T-helper 17 cell (primary cell): ENCODE data around the gene KIRREL3. TPM values are rescaled to one million over a fixed set of nuclear protein-coding genes. Genes with fewer than 3 reads are reported as not detected.

Experiments used
- ATAC-seq: fragments of 150-1000 bp; cut with Tn5 transposase; 2 replicates; pipeline ENCODE4 v1.10.0; 2021; ENCODE audit warnings: mild to moderate bottlenecking, moderate library complexity
- DNase-seq, 3 donors: peaks; one replicate each; pipeline versions ENCODE4 v3.0.0 to v3.0.0-alpha.2; 2020 to 2021
- H3K9me3 ChIP-seq: one replicate; pipeline ENCODE4 v1.7.0; 2013; ENCODE audit warnings: low read length, mild to moderate bottlenecking; ENCODE audit not compliant: control insufficient read depth, poor library complexity, severe bottlenecking
- H3K27ac Mint-ChIP-seq: one replicate; pipeline ENCODE4 v1.8.0; 2022; ENCODE audit warnings: mild to moderate bottlenecking, moderate library complexity, mixed read lengths
- H3K27me3 Mint-ChIP-seq: one replicate; pipeline ENCODE4 v1.8.0; 2022; ENCODE audit warnings: mixed read lengths
- H3K36me3 Mint-ChIP-seq: one replicate; pipeline ENCODE4 v1.8.0; 2022; ENCODE audit warnings: low read depth, mixed read lengths
- H3K4me1 Mint-ChIP-seq: one replicate; pipeline ENCODE4 v1.8.0; 2022; ENCODE audit warnings: mild to moderate bottlenecking, mixed read lengths
- H3K4me3 Mint-ChIP-seq: one replicate; pipeline ENCODE4 v1.8.0; 2022; ENCODE audit warnings: mild to moderate bottlenecking, moderate library complexity, mixed read lengths
- total RNA-seq, 4 donors: library from RNA in 2 of 4; stranded (reverse) in 2 of 4; gene quantifications; one replicate each; pipeline ENCODE4 v1.2.3 and lab custom pipeline; 2022 to 2026

The KIRREL3 gene
- total RNA-seq, 2 donors from 2014 or later, result not detected

- no peak overlapping the region for H3K4me3 Mint-ChIP-seq
Measured at GRCh38 chr11:126638648-126639047, 361.9 kb downstream of the KIRREL3 start.

DNA sequence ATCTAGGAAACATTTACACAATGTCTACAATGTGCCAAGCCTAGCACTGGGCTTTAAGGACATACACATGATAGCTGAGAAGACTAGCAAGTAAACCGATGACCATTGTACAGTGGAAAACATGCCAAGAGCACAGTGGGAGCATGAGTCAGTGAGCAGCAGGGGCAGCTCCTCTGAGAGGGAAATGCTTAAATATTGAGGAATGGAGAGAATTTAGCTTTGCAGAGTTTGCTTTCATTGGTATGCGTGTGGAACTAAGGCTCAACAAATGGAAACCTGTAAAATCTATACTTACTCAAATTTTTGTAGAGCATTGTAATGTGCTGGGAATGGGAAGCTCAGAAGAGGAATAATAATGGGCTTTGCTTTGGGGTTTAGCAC, 362.8 kb downstream of the KIRREL3 start:
- H3K9me3 ChIP-seq, result no peaks in the 10 kb centered on the region
- ATAC-seq, result no peak
- Mint-ChIP-seq H3K36me3 (no peaks in the 10 kb centered on the region), H3K4me3 (no peak overlapping the region), H3K27ac (no peak overlapping the region), H3K27me3 (peaks cover 50% of the 10 kb centered on the region), H3K4me1 (peaks cover 2% of the 10 kb centered on the region)
- no peak for DNase-seq

More at GRCh38 chr11:126638648-126639047, 361.9 kb downstream of the KIRREL3 start:
- H3K9me3 ChIP-seq, result no peaks in the 10 kb centered on the region
- H3K27ac Mint-ChIP-seq, result no peak overlapping the region
- H3K36me3 Mint-ChIP-seq, result no peaks in the 10 kb centered on the region
- no peaks in the 10 kb centered on the region for H3K4me1 Mint-ChIP-seq
- DNase-seq (no peak), ATAC-seq (no peak)
- peaks cover 46% of the 10 kb centered on the region for H3K27me3 Mint-ChIP-seq

GRCh38 chr11:126636911-126637794, 363.4 kb downstream of the KIRREL3 start:
- ATAC-seq (no peak), DNase-seq (no peak)
- Mint-ChIP-seq H3K4me1 (peaks cover 2% of the 10 kb centered on the region), H3K27ac (no peak overlapping the region), H3K36me3 (no peaks in the 10 kb centered on the region), H3K27me3 (peaks cover 50% of the 10 kb centered on the region), H3K4me3 (no peak overlapping the region)
- no peaks in the 10 kb centered on the region for H3K9me3 ChIP-seq

DNA sequence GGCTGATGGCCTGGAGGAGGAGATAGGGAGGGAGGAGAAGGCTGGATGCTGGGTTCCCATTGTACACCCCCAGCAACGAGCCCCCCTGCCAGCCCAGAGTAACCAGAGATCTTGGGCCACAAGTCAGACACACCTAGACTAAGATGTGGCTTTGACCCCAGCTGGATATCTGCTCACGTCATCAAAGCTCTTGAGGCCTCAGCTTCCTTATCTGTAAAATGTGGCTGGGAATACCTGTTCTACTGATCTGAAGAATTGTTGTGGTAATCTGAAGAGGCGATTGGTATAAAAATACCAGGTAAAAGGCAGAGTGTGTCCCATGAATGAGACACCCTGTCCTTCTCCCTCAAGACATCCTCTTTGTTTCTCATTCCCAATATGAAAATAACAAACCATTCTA, 365.1 kb downstream of the KIRREL3 start:
- Mint-ChIP-seq H3K27ac (no peak overlapping the region), H3K4me1 (peaks cover 2% of the 10 kb centered on the region), H3K4me3 (no peak overlapping the region), H3K27me3 (peaks cover 44% of the 10 kb centered on the region), H3K36me3 (no peaks in the 10 kb centered on the region)
- ATAC-seq, result no peak
- H3K9me3 ChIP-seq, result no peaks in the 10 kb centered on the region
- no peak for DNase-seq

DNA sequence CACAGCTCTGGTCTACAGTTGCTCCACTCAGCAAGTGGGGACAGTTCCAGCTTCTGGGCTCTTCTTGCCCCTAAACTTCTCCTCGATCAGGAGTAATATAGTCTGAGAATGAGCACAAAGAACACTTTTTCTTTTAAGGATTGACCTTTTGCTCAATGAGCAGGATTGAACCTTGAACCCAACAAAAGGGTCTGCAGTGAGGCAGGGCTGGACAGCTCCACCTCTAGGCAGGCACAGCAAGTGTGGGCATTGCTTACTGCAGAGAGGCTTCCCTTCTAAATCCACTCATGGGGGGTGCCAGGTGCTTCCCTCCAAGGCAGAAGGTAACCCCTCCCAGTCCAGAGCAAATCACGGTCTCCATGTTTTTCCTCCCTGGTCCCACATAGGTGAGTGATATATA, 365.6 kb downstream of the KIRREL3 start:
- ATAC-seq, result no peak
- H3K36me3 Mint-ChIP-seq, result no peaks in the 10 kb centered on the region
- no peaks in the 10 kb centered on the region for H3K9me3 ChIP-seq
- H3K4me3 Mint-ChIP-seq, result no peak overlapping the region
- no peak for DNase-seq
- H3K27ac Mint-ChIP-seq, result no peak overlapping the region
- peaks cover 2% of the 10 kb centered on the region for H3K4me1 Mint-ChIP-seq
- peaks cover 41% of the 10 kb centered on the region for H3K27me3 Mint-ChIP-seq

DNA sequence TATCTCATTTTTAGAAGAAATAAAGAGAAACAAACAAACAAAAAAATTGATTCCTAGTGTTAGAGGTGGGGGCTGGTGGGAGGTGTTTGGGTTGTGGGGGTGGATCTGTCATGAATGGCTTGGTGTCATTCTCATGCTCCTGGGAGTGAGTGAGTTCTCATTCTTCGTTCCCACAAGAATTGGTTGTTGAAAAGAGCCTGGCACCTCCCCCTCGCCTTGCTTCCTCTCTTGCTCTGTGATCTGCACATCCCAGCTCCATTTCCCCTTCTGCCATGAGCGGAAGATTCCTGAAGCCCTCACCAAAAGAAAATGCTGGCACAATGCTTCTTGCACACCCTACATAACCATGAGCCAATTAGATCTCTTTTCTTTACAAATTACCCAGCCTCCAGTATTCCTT, 367.2 kb downstream of the KIRREL3 start:
- no peak for DNase-seq
- ATAC-seq, result no peak
- H3K36me3 Mint-ChIP-seq, result no peaks in the 10 kb centered on the region
- no peak overlapping the region for H3K4me3 Mint-ChIP-seq
- no peaks in the 10 kb centered on the region for H3K9me3 ChIP-seq
- H3K4me1 Mint-ChIP-seq, result peaks cover 2% of the 10 kb centered on the region
- peaks cover 47% of the 10 kb centered on the region for H3K27me3 Mint-ChIP-seq
- no peak overlapping the region for H3K27ac Mint-ChIP-seq

- no peak overlapping the region for H3K4me3 Mint-ChIP-seq
- ATAC-seq (no peak), DNase-seq (no peak)
- H3K27me3 Mint-ChIP-seq, result peaks cover 32% of the 10 kb centered on the region
- H3K9me3 ChIP-seq, result no peaks in the 10 kb centered on the region
- no peaks in the 10 kb centered on the region for H3K36me3 Mint-ChIP-seq
- H3K4me1 Mint-ChIP-seq, result peaks cover 2% of the 10 kb centered on the region
- no peak overlapping the region for H3K27ac Mint-ChIP-seq
Measured at GRCh38 chr11:126630893-126631798, 369.4 kb downstream of the KIRREL3 start.

DNA sequence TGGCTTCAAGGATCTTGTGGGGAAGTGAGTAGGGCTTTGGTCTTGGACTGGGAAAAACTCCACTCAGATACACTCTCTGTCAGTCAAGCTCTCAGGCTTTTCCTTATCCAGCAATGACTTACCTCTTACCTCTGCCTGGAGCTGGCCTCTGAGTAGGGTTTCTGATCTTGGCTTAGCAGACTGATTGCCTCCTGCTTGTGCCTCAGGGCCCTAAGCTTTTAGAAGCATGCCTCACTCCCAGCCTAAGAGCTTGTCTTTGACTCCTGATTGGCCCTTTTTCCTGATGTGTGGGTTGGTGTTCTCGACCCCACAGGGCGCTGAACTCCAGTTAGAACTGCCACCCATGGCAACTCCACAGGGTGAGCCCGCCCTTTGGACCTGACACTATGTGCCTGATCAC, 370.1 kb downstream of the KIRREL3 start:
- Mint-ChIP-seq H3K36me3 (no peaks in the 10 kb centered on the region), H3K27me3 (peaks cover 35% of the 10 kb centered on the region), H3K27ac (no peak overlapping the region), H3K4me3 (no peak overlapping the region), H3K4me1 (peaks cover 2% of the 10 kb centered on the region)
- DNase-seq (no peak), ATAC-seq (no peak)
- H3K9me3 ChIP-seq, result no peaks in the 10 kb centered on the region

DNA sequence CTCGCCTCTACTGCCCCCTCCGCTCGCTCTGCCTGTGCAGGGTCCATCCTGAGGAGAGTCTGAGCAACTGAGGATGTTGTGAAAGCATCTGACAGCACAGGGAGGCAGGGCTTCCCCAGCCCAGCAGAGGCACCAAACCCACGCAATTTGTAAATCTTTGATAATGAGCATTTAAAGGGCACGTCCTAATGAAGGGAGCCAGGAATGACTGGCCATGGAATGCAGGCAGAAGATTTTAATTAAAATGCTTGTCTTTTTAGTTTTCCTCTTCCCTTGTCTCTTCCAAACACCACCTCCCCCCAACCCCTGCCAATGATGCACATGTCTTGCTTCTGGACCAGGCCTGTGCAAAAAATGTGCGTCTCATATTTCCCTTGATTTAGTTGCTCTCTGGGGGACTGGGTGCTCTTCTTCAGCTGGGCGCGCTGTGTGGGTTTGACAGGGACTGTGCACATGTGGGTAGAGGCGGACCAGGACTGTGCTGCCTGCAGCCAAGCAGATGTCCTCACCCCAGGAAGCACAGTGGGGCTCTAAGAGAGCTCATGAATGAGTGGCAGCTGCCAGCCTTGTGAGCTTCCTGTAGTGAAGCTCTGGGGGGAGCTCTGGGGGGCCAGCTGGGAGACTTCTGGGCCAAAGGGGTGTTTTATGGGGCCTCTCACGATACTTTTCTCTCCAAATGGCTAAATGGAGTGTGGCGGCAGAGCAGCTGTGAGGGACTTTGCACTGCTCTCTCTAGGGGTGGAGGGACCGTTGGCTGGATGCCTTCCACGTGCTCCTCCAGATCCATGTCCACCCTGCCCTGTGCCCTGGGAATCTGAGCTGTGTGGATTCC, 371.6 kb downstream of the KIRREL3 start:
- no peaks in the 10 kb centered on the region for H3K9me3 ChIP-seq
- peaks cover 35% of the 10 kb centered on the region for H3K27me3 Mint-ChIP-seq
- ATAC-seq (no peak), DNase-seq (no peak)
- no peak overlapping the region for H3K4me3 Mint-ChIP-seq
- H3K27ac Mint-ChIP-seq, result no peak overlapping the region
- no peaks in the 10 kb centered on the region for H3K36me3 Mint-ChIP-seq
- peaks cover 2% of the 10 kb centered on the region for H3K4me1 Mint-ChIP-seq

DNA sequence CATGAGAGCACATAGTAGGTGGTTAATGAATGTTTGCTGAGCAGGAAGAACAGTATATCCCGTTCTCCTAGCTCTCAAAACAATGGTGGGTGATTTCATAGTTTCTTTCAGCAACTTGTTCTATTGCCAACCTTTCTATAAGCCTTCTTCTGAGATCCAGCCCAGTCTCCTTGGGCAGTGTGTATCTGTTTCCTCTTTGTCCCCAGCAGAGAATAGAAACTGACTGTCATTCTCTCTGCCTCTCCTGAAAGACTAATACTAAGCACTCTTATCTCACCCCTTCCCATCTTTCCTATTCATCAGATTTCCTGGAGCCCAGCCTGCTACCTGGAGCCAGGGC, 372.1 kb downstream of the KIRREL3 start:
- no peaks in the 10 kb centered on the region for H3K9me3 ChIP-seq
- Mint-ChIP-seq H3K4me3 (no peak overlapping the region), H3K27ac (no peak overlapping the region), H3K4me1 (peaks cover under 1% of the 10 kb centered on the region), H3K27me3 (peaks cover 32% of the 10 kb centered on the region), H3K36me3 (no peaks in the 10 kb centered on the region)
- no peak for DNase-seq
- no peak for ATAC-seq

- Mint-ChIP-seq H3K27ac (no peak overlapping the region), H3K27me3 (peaks cover 35% of the 10 kb centered on the region), H3K36me3 (no peaks in the 10 kb centered on the region), H3K4me3 (no peak overlapping the region), H3K4me1 (no peaks in the 10 kb centered on the region)
- no peak for ATAC-seq
- DNase-seq, result no peak
- no peaks in the 10 kb centered on the region for H3K9me3 ChIP-seq
Measured at GRCh38 chr11:126627421-126627820, 373.1 kb downstream of the KIRREL3 start.

- no peaks in the 10 kb centered on the region for H3K9me3 ChIP-seq
- H3K4me3 Mint-ChIP-seq, result no peak overlapping the region
- no peaks in the 10 kb centered on the region for H3K4me1 Mint-ChIP-seq
- H3K27ac Mint-ChIP-seq, result no peak overlapping the region
- DNase-seq, result no peak
- ATAC-seq, result no peak
- peaks cover 39% of the 10 kb centered on the region for H3K27me3 Mint-ChIP-seq
- H3K36me3 Mint-ChIP-seq, result no peaks in the 10 kb centered on the region
Measured at GRCh38 chr11:126624506-126624905, 376.1 kb downstream of the KIRREL3 start.

DNA sequence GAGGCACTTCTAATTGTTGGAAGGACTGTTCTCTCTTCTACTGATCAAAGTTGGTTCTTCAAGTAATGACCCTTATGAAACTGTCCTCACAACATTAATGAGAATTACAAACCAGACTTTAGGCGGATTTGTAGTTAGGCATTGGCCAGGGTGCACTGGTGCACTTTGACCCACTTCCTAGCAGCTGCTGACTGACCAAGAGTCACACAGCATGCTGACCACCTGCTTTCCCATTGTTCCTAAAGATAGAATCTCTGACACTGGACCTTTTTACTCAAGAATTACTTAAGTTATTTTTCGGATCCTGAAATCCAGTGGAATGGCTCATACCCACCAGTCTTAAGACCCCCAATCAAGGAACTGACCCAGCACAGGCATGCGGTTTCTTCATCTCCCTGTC, 381.1 kb downstream of the KIRREL3 start:
- DNase-seq, result no peak
- H3K9me3 ChIP-seq, result no peaks in the 10 kb centered on the region
- Mint-ChIP-seq H3K4me1 (no peaks in the 10 kb centered on the region), H3K27ac (no peak overlapping the region), H3K4me3 (no peak overlapping the region), H3K27me3 (peaks cover 26% of the 10 kb centered on the region), H3K36me3 (no peaks in the 10 kb centered on the region)
- no peak for ATAC-seq
